Stimulated activated CD4-positive, alpha-beta T cell treated with anti-CD3 and anti-CD28 coated beads, Interleukin-15, amount 100 ng/mL, for 24 hours (primary cell): ENCODE results near the gene CHMP2A.

ENCODE experiments used
- DNase-seq: peaks from one replicate; pipeline ENCODE4 v3.0.0-alpha.2; 2020

CHMP2A gene

DNA sequence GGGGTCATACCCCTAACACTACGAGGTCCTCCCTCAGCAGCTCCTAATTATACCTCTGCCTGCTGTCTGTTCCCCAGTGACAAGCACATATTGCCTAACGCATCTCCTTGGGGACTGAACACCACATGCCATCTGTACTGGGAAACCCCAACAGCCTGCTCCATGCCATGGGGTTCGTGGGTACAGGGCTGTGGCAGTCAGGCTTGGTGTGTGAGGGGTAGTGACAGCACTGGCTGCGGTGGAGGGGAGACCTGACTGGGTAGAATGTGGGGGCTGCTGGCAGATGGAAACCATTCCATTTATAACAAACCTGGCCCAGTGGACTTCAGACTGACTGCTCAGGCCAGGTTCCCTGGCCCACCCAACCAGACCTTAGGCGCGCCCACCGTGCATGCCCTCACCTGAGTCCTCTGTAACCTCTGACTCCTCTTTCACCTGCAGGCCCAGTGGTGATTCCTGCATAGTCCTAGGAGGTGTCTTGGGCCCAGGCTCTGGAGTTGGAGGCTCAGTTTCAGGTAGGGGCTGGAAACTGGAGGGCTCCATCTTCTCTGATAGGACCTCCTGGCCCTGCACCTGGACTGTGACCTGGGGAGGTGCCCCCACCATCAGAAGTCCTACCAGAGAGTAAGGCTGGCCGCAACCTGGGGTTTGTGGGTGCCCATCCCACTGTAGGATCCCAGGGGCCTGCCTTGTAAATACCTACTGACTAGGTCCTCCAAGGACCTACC is 15.2 kb upstream of the CHMP2A start:
- no peak for DNase-seq

DNA sequence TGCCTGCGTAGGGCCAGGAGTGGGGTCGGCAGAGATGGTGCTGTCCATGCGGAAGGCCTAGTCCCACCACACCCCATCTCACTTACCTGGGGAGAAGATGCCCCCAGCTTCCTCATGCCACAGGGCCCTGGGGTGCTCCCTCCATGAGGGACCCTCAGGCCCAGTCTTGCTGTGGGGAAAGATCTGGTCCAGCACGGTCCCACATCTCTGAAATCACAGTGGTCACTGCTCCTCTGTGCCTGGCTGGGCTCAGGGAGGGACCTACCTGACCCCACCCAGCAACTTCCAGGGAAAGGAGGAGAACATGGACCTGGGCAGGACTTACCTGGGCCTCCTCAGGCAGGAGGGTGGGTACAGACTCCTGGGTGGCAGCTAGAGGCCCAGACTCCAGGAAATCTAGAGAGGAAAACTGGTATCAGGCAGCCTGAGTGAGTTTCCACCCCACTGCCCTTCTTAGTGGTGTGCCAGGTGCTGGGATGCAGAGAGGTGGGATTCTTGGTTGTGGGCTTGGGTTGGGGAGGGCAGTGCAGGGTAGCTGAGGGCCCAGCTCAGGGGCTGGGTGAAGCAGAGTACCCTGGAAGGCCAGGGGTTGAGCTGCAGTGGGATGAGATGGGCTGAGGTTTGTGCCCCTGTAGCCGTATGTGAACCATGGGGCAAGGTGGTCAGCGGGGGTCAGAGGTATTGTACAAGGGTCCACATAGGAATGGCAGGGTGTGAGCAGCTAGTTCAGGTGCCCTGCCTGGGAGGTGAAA is 14.5 kb upstream of the CHMP2A start:
- no peak for DNase-seq

DNA sequence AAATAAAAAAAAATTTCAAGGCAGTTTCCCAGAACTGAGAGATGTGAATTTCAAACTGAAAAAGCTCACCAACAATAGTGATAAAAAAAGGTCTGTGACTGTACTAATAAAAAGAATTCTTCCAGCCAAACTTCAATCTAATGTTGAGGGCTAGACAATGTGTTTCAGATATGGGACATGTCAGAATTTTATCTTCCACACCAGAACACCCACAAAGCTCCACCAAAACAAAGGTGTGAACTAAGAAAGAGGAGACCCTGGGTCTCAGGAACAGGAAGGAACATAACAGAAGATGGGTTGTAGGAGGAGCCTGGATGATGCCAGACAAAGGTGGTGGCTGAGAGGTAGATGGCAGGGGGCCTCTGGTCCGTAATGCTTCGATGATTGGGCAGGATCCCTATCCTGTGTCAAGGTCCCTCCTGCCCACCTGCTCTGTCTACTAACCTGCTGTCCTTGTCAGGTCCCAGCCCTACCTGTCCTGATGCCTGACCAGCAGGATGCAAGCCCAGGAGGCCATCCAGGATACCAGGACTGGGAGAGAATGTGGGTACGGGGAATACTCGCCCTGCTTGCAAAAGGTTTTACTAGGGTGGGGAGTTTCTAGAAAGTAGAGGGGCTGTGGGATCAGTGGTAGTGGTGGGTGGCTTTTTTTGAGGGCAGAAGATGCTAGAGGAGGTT is 13.7 kb upstream of the CHMP2A start:
- no peak for DNase-seq

DNA sequence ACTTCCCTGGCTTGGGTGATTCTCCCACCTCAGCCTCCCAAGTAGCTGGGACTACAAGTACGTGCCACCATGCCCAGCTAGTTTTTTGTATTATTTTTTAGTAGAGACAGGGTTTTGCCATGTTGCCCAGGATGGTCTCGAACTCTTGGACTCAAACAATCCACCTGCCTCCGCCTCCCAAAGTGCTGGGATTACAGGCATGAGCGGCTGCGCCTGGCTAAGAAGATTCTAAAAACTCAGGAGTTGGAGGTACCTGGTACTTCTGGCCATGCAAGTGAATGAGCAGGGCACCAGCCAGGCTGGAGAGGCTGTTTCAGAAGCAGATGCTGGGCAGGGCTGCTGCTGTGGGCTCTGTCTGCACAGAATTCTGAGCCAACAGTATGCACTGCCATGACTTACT is 12.1 kb upstream of the CHMP2A start:
- no peak for DNase-seq

DNA sequence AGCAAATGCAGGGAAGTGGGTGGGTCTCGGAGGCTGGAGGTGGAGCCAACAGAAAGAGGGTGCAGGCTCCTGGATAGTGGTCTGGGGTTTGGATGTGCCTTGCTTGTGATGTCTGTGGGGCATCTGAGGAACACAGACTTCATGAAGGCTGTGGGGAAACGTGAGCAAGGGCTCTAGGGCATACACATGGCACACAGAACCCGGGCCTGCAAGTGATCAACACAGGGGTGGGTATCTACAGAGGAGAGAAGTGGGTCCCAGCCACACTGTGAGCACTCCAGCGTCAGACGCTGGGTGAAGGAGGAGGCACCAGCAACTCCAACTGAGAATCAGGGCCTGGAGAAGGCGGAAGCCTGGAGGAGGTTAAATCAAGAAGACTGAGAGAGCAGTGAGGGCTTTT is 8.9 kb upstream of the CHMP2A start:
- no peak for DNase-seq

DNA sequence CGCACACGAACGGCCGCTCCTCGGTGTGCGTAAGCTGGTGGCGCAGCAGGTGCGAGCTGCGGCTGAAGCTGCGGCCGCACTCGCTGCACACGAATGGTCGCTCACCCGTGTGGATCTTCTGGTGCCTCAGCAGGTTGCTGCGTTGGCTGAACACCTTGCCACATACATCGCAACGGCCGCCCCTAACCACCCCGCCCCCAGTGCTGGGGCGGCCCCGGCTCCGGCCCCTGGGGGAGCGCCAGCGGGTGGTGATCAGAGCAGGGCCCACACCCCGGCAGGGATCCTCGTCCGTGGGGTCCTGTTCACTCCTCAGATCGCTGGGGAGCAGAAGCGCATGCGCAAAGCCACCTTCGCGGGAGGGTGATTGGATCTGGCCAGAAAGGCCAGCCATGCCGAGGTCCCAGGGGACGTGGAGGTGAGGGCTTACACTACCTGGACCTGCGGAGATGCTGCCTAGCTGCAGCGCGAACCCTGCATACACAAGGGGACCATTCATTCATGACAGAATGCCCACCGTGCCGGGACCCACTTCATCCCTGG is 8.2 kb upstream of the CHMP2A start:
- peak; percentile 60 for DNase-seq

DNA sequence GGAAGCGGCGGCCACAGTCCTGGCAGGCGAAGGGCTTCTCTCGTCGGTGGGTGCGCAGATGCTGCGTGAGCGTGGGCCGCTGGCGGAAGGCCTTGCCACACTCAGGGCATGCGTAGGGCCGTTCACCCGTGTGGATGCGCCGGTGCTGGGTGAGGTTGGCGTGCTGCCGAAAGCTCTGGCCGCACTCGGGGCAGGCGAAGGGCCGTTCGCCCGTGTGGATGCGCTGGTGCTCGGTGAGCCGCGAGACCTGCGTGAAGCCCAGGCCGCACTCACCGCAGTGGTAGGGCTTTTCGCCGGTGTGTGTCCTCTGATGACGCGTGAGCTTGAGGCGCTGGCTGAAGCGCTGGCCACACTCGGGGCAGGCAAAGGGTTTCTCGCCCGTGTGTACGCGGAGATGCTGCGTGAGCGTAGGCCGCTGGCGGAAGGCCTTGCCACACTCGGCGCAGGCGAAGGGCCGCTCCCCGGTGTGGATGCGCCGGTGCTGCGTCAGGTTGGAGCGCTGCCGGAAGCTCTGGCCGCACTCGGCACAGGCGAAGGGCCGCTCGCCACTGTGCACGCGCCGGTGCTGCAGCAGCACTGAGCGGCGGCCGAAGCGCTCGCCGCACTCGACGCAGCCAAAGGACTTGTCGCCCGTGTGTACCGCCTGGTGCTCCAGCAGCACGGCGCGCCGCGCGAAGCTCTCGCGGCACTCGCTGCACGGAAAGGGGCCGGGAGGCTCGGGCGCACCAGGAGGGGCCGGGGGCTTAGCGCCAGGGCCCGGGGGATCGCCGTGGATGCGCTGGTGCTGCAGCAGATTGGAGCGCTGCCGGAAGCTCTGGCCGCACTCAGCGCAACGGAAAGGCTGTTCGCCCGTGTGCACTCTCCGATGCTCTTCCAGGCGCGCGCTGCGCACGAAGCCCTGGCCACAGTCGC is 7.5 kb upstream of the CHMP2A start:
- peak; percentile 65 for DNase-seq

DNA sequence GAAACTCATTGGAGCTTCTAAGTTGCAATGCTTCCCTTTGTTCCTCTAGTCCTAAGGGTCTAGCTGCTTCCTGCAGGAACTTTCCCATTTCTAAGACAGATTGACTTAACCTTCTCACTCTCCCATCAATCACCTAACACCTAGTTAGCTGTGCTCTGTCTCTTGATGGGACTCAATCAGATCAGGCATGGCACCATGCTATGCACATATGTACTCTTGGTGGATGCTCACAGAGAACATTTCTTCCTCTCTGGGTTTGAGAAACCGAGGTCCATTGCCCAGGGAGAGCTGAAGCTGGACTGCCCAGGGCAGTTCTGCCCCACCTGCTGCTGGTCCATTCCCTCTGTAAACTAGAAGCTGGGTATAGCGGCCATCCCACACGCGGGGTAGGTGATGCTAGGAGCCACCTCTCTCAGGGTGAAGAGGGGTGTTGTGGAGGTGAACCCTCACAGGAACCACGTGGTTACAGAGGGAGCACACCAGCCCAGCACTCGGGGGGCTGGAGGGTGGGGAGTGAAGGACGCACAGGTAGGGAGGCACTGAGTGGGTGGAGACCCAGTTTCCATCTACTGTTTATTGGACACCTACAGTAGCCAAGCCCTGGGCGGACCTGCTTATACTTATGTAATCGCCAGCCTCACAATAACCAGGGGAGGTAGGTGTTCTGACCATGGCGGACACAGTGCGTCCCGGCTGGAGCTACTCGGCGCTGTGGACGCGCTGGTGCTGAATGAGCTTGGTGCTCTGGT is 6.6 kb upstream of the CHMP2A start:
- no peak for DNase-seq

DNA sequence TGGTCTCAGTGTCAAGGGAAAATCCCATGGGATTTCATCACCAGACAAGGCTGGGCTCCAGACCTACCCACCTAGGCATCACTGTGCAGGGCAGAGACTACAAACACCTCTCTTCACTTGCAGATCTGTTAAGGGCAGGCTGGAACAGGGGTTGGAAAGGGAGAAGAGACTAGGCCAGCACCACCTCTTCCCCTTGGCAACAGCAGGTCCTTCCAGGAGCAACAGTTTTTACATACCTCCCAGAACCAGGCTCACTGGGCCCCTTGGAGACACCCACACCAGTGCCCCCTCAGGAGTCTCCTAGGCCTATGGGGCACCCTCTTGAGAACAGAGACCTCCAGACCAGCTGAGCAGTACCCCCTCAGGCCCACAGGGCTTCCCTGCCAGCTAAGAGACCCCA is 6.0 kb upstream of the CHMP2A start:
- DNase-seq: no peak

DNA sequence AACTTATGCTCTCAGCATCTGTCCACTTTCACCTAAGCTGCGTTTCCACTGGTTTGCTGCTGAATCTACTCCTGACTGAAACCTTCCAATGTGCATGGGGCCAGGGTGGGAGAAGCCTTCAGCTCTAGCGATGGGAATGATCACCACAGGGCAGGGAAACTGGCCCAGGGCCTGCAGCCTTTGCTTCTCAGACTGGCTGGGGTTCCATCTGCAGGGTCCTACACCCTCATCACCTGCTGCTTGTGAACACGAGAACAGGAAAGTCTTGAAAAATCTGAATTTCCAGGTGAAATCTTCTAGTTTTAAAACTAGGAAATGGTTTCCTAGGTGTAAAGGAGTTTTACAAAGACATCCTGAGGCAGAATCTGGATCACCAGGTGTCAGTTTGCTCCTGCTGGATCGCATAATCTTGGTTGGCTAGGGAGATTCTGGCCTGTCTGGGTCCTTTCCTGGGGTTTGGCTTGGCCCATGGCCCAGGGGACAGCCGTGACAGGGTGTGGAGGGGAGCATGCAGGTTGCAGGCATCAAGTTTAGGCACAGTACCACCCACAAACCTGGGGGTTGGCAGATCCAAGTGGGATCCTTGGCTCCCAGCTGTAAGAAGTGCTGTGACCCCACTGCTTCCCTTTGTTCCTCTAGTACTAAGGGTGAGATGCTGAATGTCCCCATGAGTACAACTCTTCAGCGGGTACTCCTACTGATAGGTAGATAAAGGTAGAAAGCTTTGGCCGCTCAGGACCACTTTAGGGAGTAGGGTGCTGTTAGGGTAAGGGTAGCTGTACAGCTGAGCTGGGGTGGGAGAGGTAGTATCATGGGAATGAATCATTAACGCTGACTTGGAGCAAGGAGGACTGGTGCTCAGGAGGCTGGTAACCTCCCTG is 5.3 kb upstream of the CHMP2A start:
- DNase-seq: no peak

DNA sequence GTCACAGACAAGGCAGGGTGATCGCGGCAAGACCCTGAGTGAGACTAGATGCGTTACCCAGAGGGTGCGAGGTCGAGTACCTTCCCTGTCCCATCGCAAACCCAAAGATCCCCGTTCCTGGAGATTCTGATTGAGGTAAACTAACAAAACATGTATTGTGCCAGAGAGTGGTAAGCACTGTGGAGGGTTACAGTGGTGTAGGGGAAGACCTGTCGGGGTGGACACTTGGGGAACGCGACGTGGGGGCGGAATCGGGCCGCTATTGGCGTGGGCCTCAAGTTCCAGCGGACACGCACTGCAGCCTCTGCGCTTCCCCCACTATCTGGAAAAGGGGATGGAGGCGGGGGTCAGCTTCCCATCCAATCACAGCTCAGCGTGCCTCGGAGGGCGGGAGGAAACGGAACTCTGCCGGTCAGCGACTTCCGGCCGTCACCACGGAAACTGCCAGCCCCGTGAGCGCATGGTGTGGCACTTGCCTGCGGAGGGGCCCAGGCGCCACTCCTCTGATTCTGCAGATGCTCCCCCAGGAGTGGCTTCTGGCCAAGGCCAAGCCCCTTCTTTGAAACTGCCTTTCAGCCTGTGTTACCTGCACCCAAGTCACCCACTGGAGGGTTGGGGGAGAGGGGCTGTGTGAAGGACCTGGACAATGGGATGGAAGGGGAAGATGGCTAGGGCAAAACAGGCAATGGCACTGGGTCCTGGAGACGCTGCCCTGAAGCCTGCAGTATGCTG is 4.5 kb upstream of the CHMP2A start:
- peak; percentile 92 for DNase-seq

DNA sequence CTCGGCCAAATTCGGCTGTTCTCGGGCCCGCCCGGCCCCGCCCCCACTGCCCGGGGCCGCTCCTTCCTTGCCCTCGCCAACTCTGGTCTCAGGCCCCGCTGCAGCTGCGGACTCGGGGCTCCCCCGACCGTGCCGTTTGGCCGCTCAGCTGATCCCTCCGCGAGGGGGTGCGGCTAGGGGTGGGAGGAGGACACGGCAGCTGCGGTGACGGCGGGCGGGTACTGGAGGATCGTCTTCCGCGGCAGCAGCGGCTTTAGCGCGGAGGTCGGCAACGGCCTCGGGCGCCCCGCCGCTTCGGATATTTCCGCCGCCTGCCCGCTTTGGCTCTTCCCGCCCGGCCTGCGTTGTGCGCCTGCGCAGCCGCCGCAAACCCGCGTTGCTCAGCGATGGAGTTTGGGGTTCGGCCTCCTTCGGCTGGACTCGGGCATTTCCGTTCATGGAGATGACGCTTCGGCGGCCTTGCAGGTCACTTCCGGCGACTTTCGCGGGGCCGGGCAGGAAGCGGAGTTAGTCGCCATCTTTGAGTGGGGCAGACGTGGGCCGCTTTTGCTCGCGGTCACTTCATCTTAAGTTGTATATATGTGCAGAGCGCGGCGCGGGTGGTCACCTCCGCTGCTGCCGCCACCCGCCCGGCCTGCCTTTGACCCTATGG is 3.8 kb upstream of the CHMP2A start:
- DNase-seq: peak; percentile 100

DNA sequence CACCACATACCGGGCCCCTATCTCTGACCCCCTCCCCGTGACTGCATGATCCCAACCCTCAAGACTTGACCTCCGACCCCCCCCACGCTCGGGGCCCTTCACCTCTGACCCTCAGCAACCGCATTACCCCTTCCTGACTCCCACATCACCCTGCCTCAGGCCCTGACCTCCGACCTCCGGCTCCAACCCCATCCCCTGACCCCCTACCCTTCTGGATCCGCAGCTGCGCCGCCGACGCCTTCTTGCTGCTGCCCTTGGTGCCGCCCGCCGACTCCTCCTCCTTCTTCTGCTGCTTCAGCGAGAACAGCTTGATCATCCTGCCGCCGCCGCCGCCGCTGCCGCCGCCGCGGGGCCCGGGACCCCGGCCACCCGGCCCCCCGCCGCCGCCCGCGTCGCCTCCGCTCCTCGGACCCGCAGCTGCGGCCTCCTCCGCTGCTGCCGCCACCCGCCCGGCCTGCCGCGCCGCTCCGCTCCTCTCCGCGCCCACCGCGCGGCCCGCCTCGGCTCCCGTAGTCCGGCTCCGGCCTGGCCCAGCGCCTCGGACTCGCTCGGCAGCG is 3.2 kb upstream of the CHMP2A start, which contains the start of gene UBE2M:
TSS of gene UBE2M (minus strand) at position 546 of the 557 bp plus-strand sequence. CDS start at position 316, 230 bp downstream.
- peak; percentile 72 for DNase-seq

DNA sequence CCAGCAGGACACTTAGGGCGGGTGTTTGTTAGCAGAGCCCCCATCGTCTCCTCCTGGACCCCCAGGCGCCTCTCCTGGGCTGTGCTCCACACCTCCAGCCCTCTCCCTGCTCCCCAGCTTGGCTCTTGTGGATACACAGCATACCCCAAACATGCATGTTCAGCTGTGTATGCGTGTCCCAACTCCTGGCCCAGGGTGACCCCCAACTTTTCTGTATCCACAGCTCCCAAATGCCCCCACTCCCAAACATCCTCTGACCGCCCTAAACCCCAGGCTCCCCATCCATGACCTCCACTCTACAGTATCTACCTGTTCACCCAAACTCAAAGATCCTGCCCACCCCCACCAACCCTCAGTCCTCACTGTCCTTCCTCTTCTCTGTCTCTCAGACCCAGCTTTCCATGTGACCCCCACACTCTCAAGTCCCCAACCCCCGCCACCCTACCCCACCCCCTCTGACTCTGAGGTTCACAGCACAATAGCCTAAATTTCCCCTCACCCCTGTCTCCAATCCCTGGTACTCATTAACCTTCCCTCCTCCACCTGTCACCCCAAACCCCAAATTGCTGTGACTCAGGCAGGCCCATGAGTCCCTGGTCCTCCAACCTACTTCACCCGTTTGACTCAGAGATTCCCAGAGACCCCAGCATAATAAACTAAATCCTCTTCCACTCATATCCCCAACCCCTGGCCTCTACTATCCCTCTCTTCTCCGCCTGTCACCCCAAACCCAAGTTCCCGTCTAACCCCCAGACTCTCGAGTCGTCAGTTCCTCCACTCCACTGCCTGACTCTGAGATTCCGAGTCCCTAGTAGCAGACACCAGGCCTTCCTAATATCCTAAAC is 2.5 kb upstream of the CHMP2A start:
- DNase-seq: no peak

DNA sequence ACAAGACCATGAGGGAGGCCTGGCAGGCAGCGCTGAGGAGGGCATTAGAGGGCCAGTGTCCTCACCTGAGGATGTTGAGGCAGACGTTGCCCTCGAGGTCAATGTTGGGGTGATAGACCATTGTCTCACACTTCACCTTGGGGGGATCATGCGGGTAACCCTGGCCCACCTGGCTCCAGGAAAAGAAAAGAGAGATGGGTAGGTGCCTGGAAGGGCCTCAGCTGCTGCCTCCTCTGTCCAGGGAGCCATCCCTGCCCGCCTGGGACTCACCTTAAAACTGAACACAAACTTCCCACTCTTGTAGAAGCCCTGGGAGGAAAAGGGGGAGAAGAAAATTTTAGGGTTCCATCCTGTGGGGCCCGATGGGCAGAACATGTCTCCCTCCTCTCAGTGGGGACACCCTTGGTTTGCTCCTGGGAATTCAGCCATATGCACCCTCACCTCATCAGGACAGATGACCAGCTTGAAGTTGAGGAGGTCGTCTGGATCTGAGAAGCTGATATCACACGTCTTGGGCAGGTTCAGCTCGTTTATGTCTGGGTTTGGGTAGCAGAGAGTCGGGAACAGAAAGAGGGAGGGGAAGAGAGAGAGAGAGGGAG is 1.8 kb upstream of the CHMP2A start:
- DNase-seq: no peak

DNA sequence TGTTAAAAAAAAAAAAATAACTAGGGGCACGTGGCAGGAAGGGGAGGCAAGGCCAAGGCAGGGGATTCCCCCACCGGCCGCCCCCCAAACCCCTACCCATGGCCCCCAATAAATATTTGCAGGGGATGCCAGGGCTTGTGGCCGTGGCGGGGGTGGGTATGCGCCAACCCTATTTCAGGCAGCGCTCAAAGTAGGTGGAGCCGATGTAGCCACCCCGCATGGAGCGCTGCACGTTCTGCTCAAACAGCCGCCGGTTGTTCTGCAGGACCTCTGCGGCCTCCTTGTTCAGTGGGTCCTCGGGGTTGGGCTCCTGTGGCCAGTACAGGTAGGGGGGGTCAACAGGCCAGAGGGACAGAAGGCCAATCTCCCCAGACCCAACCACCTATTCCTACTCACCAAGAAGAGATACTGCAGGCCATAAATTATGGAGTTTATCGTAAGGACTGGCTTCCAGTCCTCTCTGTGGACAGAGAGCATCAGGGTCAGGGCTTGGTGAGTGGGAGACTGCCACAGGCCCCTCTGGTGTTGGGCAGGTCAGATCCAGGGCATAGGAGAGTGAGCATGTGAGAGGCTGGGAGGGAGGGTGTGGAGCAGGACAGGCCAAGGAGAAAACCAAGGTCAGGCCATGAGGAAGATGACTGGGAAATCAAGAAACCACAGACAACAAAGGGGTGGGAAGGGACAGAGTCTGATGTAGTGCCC is 1.2 kb upstream of the CHMP2A start:
- DNase-seq: no peak

DNA sequence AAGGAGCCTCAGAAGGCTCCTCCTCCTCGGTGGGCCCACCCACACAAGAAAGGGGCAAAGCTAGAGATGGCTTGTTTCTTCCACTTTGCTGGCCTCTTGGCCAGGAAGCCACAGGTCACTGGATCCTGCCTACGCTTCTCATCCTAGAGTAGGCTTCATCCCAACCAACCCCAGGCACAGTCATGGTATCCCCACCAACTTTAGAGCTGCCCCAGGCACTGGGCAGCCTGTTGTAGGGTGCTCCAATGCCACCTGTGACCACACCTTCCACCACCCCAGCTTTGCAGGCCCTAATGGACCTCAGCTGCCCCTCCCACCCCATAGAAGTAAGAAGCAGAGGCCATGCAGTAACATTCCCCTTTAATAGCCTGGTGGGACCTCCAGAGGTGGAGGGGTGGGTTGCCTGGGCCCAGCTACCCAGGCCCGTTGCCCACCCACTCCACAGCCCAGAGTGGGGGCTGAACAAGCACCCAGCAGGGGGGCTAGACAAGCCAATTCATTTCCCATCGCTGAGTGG is 522 bp upstream of the CHMP2A start:
- DNase-seq: no peak
